Stomach (tissue), 4 donors: ENCODE data around the gene RNF130.

ENCODE experiments used
- EP300 ChIP-seq: sonication (generic); formaldehyde crosslinking; IDR thresholded peaks from one replicate; pipeline ENCODE4 v1.6.1; 2017; ENCODE audit warnings: antibody characterized with exemption
- POLR2A ChIP-seq, 4 donors: fragments of 450-650 bp; IDR thresholded peaks; one replicate each; pipeline ENCODE4 v1.6.1; 2016; ENCODE audit warnings: antibody characterized with exemption in 4 of 4, control low read depth in 2 of 4, mild to moderate bottlenecking in 1 of 4, moderate library complexity in 1 of 4
- POLR2AphosphoS5 ChIP-seq, 3 donors: sonication (generic); formaldehyde crosslinking; IDR thresholded peaks; one replicate each; pipeline ENCODE4 v1.6.1; 2016; ENCODE audit warnings: antibody characterized with exemption in 3 of 3
- TF ChIP-seq, protein P1 (sequence below), 7 experiments: fragments of 450-650 bp in 4 of 7; fragments of 200-600 bp in 3 of 7; sonication (generic) in 3 of 7; IDR thresholded peaks; one replicate each; pipeline ENCODE4 v1.5.1; 2016 to 2019; ENCODE audit warnings: antibody characterized with exemption in 7 of 7, control low read depth in 2 of 7, mild to moderate bottlenecking in 1 of 7

DNA sequence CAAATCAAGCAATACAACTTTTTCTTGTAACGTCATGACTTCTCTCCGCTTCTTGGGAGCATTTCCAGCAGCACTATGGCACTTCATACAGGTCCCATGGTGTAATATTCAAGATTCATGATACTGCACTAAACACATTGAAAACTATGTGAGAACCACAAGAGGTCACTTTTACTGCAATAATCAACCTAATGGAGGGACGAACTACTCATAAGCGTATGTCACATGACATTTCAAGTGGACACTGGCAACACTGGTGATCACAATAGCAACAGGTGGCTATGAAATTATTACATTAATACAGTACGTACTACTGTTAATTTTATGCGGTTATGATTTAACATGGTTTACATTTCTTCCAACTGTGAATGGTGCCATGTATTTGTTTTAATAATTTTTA lies 85.2 kb downstream of the RNF130 start:
- TF ChIP-seq, protein P1, sequence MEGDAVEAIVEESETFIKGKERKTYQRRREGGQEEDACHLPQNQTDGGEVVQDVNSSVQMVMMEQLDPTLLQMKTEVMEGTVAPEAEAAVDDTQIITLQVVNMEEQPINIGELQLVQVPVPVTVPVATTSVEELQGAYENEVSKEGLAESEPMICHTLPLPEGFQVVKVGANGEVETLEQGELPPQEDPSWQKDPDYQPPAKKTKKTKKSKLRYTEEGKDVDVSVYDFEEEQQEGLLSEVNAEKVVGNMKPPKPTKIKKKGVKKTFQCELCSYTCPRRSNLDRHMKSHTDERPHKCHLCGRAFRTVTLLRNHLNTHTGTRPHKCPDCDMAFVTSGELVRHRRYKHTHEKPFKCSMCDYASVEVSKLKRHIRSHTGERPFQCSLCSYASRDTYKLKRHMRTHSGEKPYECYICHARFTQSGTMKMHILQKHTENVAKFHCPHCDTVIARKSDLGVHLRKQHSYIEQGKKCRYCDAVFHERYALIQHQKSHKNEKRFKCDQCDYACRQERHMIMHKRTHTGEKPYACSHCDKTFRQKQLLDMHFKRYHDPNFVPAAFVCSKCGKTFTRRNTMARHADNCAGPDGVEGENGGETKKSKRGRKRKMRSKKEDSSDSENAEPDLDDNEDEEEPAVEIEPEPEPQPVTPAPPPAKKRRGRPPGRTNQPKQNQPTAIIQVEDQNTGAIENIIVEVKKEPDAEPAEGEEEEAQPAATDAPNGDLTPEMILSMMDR (IDR thresholded peaks at IDR 0.05): peak in 1 of 7 experiments; percentile 8
- no peak for TF ChIP-seq EP300
- TF ChIP-seq POLR2AphosphoS5 (IDR thresholded peaks at IDR 0.05): no peak
- no peak for TF ChIP-seq POLR2A (IDR thresholded peaks at IDR 0.05)
